ENCODE measurements around the gene WDPCP.
"Not testable (repeated sequence)": the region's sequence is repeated elsewhere in the genome, so short reads cannot be mapped to it uniquely, and the experiment has no call there.

The WDPCP gene

GRCh38 chr2:63334910-63335309 is 253.4 kb downstream of the WDPCP start:
- H3K4me3 ChIP-seq (ENCODE audit: low read depth, low read length): no peak overlapping the region
- CTCF ChIA-PET: no interaction called here
- TF ChIP-seq, protein P1, sequence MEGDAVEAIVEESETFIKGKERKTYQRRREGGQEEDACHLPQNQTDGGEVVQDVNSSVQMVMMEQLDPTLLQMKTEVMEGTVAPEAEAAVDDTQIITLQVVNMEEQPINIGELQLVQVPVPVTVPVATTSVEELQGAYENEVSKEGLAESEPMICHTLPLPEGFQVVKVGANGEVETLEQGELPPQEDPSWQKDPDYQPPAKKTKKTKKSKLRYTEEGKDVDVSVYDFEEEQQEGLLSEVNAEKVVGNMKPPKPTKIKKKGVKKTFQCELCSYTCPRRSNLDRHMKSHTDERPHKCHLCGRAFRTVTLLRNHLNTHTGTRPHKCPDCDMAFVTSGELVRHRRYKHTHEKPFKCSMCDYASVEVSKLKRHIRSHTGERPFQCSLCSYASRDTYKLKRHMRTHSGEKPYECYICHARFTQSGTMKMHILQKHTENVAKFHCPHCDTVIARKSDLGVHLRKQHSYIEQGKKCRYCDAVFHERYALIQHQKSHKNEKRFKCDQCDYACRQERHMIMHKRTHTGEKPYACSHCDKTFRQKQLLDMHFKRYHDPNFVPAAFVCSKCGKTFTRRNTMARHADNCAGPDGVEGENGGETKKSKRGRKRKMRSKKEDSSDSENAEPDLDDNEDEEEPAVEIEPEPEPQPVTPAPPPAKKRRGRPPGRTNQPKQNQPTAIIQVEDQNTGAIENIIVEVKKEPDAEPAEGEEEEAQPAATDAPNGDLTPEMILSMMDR (IDR thresholded peaks at IDR 0.05; ENCODE audit: insufficient read depth, low read length, missing control alignments): no peak
- POLR2A ChIA-PET: no interaction called here
- no peak for DNase-seq (ENCODE audit: low read depth, low spot score)

GRCh38 chr2:63326473-63326872 is 261.8 kb downstream of the WDPCP start:
- TF ChIP-seq, protein P1 (IDR thresholded peaks at IDR 0.05; ENCODE audit: insufficient read depth, low read length, missing control alignments): no peak
- POLR2A ChIA-PET: no interaction called here
- H3K4me3 ChIP-seq (ENCODE audit: low read depth, low read length): no peak overlapping the region
- no peak for DNase-seq (ENCODE audit: low read depth, low spot score)
- CTCF ChIA-PET: no interaction called here

DNA sequence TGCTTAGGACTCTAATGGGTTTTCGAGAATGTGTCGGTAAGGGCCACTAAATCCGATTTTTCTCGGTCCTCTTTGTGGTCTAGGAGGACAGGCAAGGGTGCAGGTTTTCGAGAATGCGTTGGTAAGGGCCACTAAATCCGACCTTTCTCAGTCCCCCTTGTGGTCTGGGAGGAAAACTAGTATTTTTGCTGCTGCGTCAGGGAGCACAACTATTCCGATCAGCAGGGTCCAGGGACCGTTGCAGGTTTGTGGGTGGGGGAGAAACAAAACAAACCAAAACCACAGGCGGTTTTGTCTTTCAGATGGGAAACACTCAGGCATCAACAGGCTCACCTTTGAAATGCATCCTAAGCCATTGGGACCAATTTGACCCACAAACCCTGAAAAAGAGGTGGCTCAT is 264.6 kb downstream of the WDPCP start:
- DNase-seq (ENCODE audit: low read depth, low spot score); POLR2A ChIA-PET; CTCF ChIA-PET; H3K4me3 ChIP-seq (ENCODE audit: low read depth, low read length): not testable (repeated sequence)

DNA sequence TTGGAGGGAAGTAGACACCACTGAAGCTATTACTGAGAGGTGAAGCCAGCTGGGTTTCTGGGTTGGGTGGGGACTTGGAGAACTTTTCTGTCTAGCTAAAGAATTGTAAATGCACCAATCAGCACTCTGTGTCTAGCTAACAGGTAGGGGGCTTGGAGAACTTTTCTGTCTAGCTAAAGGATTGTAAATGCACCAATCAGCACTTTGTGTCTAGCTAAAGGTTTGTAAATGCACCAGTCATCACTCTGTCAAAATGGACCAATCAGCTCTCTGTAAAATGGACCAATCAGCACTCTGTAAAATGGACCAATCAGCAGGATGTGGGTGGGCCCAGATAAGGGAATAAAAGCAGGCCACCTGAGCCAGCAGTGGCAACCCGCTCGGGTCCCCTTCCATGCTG is 266.3 kb downstream of the WDPCP start:
- DNase-seq (ENCODE audit: low read depth, low spot score); H3K4me3 ChIP-seq (ENCODE audit: low read depth, low read length); POLR2A ChIA-PET; CTCF ChIA-PET: not testable (repeated sequence)

DNA sequence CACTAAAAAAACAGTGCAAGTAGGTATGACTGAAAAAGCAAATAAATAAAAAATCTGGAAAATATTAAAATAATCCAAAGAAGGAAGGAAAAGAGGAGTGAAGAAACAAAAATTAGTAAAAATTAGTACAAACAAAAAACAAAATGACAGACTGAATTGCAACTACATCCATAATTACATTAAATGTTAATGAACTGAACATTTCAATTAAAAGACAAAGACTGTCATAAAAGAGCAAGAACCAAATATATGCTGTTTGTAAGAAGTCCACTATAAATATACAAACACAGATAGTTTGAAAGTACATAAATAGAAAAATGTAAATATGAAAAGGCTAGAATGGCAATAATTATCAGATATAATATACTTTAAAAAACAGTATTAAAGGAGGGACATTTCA is 267.6 kb downstream of the WDPCP start:
- ChIA-PET CTCF (interaction anchor here (0.6 kb wide), 1 partner anchor 130 kb away, joined by 3 read pairs; no protein-coding TSS in a partner anchor), POLR2A (no interaction called here)

GRCh38 chr2:63310614-63311013 is 277.7 kb downstream of the WDPCP start:
- TF ChIP-seq, protein P1 (IDR thresholded peaks at IDR 0.05; ENCODE audit: insufficient read depth, low read length, missing control alignments): no peak
- ChIA-PET POLR2A (no interaction called here), CTCF (no interaction called here)
- H3K4me3 ChIP-seq (ENCODE audit: low read depth, low read length): no peak overlapping the region
- DNase-seq (ENCODE audit: low read depth, low spot score): no peak

More for the DNA sequence above, 267.6 kb downstream of the WDPCP start:
- TF ChIP-seq, protein P1 (IDR thresholded peaks at IDR 0.05; ENCODE audit: insufficient read depth, low read length, missing control alignments): no peak
- no peak for DNase-seq (ENCODE audit: low read depth, low spot score)
- no peak overlapping the region for H3K4me3 ChIP-seq (ENCODE audit: low read depth, low read length)

GRCh38 chr2:63301481-63301880 is 286.8 kb downstream of the WDPCP start:
- no peak overlapping the region for H3K4me3 ChIP-seq (ENCODE audit: low read depth, low read length)
- CTCF ChIA-PET: no interaction called here
- DNase-seq (ENCODE audit: low read depth, low spot score): no peak
- POLR2A ChIA-PET: no interaction called here
- TF ChIP-seq, protein P1 (IDR thresholded peaks at IDR 0.05; ENCODE audit: insufficient read depth, low read length, missing control alignments): no peak

DNA sequence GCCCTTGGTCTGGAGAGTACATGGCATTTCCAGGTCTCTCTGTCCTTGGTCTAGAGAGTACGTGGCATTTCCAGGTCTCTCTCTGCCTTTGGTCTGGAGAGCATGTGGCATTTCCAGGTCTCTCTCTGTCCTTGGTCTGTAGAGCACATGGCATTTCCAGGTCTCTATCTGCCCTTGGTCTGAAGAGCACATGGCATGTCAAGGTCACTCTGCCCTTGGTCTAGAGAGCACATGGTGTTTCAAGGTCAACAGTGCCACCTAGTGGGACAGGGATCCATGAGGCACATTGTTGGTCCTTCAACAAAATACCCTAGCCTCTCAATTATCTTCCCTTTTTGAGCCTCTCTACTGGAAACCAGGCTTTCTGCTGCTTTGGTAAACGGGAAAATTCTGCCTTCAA is 287.4 kb downstream of the WDPCP start:
- CTCF ChIA-PET: no interaction called here
- POLR2A ChIA-PET: no interaction called here
- TF ChIP-seq, protein P1 (IDR thresholded peaks at IDR 0.05; ENCODE audit: insufficient read depth, low read length, missing control alignments): no peak
- no peak for DNase-seq (ENCODE audit: low read depth, low spot score)
- no peak overlapping the region for H3K4me3 ChIP-seq (ENCODE audit: low read depth, low read length)
